GM12874 (cell line): ENCODE results near the gene SH3PXD2A.

ENCODE experiments used
- TF ChIP-seq, protein P1 (sequence below): IDR thresholded peaks from 2 replicates; pipeline ENCODE4 v1.5.1; 2011; ENCODE audit warnings: low read depth, mild to moderate bottlenecking, control low read depth, low read length, moderate library complexity; ENCODE audit not compliant: insufficient read depth

SH3PXD2A gene

GRCh38 chr10:103712898-103713498 is 142.4 kb downstream of the SH3PXD2A start:
- TF ChIP-seq, protein P1, sequence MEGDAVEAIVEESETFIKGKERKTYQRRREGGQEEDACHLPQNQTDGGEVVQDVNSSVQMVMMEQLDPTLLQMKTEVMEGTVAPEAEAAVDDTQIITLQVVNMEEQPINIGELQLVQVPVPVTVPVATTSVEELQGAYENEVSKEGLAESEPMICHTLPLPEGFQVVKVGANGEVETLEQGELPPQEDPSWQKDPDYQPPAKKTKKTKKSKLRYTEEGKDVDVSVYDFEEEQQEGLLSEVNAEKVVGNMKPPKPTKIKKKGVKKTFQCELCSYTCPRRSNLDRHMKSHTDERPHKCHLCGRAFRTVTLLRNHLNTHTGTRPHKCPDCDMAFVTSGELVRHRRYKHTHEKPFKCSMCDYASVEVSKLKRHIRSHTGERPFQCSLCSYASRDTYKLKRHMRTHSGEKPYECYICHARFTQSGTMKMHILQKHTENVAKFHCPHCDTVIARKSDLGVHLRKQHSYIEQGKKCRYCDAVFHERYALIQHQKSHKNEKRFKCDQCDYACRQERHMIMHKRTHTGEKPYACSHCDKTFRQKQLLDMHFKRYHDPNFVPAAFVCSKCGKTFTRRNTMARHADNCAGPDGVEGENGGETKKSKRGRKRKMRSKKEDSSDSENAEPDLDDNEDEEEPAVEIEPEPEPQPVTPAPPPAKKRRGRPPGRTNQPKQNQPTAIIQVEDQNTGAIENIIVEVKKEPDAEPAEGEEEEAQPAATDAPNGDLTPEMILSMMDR, result peak; percentile 82

DNA sequence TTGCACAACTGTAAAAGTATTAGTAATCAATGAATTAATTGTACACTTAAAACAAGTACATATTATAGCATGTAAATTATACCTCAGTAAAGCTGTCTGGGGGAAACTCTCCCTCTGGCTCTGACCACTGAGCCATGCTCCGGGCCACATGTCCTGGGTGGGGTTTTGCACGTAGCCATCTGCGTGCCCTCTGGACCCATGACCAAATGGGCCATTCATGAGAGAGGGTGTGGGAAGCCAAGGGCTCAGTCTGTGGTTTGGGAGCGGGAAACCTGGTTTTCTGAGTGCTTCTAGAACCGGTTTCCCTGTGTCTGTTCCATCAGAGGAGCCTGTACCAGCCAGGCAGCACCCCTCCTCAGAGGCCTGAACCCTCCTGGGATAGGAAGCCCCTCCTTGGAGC is 143.2 kb downstream of the SH3PXD2A start:
- TF ChIP-seq, protein P1, result no peak

DNA sequence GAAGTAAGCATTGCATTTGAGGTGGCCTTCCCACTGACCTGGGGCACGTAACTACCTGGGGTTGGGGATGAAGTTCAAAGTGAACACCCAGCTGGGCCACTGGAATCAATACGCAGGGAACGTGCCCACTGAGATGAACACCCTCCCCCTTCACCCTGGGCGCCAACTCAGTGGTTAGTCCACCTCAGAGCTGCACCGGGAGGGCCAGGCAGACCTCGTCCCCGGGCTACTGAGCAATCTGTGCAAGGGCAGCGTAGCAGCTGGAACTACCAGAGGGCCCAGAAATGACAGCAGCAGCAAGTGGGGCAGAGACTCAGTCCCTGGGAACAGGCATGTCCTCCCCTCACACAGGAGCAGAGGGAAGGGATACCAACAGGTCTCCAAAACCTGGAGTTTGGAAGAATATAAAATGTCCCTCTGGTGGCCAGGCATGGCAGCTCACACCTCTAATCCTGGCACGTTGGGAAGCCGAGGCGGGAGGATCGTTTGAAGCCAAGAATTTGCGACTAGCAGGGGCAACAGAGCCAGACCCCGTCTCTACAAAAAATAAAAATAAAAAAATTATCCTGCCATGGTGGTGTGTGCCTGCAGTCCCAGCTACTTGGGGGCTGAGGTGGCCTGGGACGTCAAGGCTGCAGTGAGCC is 143.9 kb downstream of the SH3PXD2A start:
- TF ChIP-seq, protein P1, result 0 out of 2 replicates have a peak, but pooled peaks have one; percentile 1

DNA sequence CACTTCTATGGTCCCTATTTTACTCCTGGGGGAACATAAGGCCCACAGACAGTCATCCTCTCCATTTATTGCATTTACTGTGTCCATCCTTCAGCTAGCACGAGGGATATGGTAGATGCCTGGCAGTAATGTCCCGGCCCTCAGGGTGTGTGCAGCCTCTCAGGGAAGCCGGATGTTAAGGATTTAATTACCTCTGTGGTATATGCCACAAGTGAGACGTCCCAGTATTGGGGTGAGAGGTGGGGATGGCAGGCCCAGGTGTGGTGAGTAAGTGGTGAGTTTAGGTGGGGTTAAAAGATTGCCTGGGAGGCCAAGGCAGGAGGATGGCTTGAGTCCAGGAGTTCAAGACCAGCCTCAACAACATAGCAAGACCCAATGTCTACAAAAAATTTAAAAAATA is 144.9 kb downstream of the SH3PXD2A start:
- TF ChIP-seq, protein P1, result no peak

DNA sequence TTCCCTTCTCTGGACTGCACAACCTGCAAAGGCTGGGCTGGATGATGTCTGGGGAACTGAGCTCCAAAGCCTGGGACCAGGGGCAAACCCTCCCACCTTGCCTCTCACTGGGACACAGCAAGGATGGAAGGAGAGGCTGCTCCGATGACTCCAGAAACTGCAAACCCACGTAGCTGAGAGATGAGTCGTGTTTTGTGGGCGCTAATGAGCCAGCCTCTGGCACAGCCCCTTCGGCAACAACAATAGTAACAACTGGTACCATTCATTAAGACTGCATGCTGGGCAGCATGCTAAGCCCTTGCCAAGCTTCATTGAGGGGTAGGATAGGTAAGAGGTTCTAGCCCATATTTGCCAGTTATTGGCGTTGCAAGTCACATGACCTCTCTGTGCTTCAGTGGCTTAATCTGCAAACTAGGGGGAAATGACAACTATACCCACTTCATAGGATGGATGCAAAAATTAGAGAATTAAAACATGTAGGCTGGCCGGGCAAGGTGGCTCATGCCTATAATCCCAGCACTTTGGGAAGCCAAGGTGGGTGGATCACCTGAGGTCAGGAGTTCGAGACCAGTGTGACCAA is 145.9 kb downstream of the SH3PXD2A start:
- TF ChIP-seq, protein P1, result no peak

GRCh38 chr10:103708627-103709288 is 146.6 kb downstream of the SH3PXD2A start:
- TF ChIP-seq, protein P1, result no peak

- TF ChIP-seq, protein P1, result no peak
These were observed 147.3 kb downstream of the SH3PXD2A start for GRCh38 chr10:103707956-103708626.
